ENCODE measurements around the gene ERC2.

GRCh38 chr3:55654123-55654760, 814.0 kb downstream of the ERC2 start:
- TF ChIP-seq CTCF (IDR thresholded peaks at IDR 0.05; ENCODE audit: insufficient read depth, low read depth, low read length) (no peak), EZH2 (IDR thresholded peaks at IDR 0.05; ENCODE audit: insufficient read depth, low read length) (no peak)

Measured in astrocyte (in vitro differentiated cells and primary cell).